VCaP (cell line): ENCODE data around the gene PGGHG.
"Not testable (repeated sequence)": the region's sequence is repeated elsewhere in the genome, so short reads cannot be mapped to it uniquely, and the experiment has no call there.

Source experiments
- H3K27ac ChIP-seq: fragments of 450-650 bp; 2 replicates; pipeline ENCODE4 v1.5.1; 2017
- TF ChIP-seq, protein P1 (sequence below): fragments of 450-650 bp; conservative IDR thresholded peaks from 2 replicates; pipeline ENCODE4 v1.5.1; 2017; ENCODE audit warnings: mild to moderate bottlenecking, moderate library complexity

The PGGHG gene

DNA sequence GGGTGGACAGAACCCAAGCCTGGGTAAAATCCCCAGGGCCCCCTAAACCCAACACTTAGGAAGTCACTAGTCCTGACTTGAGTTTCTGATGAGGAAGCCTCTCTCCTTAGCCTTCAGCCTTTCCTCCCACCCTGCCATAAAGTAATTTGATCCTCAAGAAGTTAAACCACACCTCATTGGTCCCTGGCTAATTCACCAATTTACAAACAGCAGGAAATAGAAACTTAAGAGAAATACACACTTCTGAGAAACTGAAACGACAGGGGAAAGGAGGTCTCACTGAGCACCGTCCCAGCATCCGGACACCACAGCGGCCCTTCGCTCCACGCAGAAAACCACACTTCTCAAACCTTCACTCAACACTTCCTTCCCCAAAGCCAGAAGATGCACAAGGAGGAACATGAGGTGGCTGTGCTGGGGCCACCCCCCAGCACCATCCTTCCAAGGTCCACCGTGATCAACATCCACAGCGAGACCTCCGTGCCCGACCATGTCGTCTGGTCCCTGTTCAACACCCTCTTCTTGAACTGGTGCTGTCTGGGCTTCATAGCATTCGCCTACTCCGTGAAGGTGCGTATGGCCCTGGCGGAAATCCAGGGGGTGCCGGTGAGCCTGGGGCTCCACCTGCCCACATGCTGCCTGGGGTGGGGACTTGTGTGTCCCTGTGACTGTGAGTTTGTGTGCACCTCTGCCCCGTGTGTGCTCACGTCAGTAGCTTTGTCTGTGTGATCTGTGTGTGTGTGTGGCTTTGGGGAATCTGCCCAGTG, 25.0 kb downstream of the PGGHG start, which contains the start of gene IFITM1:
TSS of gene IFITM1 (plus strand) at position 254 of the 767 bp plus-strand sequence. CDS start at position 385, 131 bp downstream.
- H3K27ac ChIP-seq = peak within 1 kb of the TSS; percentile 37; the same call in 1 of the 2 replicates
- TF ChIP-seq, protein P1, sequence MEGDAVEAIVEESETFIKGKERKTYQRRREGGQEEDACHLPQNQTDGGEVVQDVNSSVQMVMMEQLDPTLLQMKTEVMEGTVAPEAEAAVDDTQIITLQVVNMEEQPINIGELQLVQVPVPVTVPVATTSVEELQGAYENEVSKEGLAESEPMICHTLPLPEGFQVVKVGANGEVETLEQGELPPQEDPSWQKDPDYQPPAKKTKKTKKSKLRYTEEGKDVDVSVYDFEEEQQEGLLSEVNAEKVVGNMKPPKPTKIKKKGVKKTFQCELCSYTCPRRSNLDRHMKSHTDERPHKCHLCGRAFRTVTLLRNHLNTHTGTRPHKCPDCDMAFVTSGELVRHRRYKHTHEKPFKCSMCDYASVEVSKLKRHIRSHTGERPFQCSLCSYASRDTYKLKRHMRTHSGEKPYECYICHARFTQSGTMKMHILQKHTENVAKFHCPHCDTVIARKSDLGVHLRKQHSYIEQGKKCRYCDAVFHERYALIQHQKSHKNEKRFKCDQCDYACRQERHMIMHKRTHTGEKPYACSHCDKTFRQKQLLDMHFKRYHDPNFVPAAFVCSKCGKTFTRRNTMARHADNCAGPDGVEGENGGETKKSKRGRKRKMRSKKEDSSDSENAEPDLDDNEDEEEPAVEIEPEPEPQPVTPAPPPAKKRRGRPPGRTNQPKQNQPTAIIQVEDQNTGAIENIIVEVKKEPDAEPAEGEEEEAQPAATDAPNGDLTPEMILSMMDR = no peak

GRCh38 chr11:314554-314875, 25.6 kb downstream of the PGGHG start:
- H3K27ac ChIP-seq = not testable (repeated sequence)

- TF ChIP-seq, protein P1 = no peak
- no peak overlapping the region for H3K27ac ChIP-seq
Measured at GRCh38 chr11:315051-315481, 26.1 kb downstream of the PGGHG start.

- H3K27ac ChIP-seq = no peak overlapping the region
- TF ChIP-seq, protein P1 = no peak
Measured at GRCh38 chr11:315516-315994, 26.6 kb downstream of the PGGHG start.

GRCh38 chr11:316031-316701, 27.2 kb downstream of the PGGHG start:
- TF ChIP-seq, protein P1 = no peak
- H3K27ac ChIP-seq = no peak overlapping the region

GRCh38 chr11:316891-317301, 28.0 kb downstream of the PGGHG start:
- no peak overlapping the region for H3K27ac ChIP-seq
- TF ChIP-seq, protein P1 = no peak

- H3K27ac ChIP-seq = not testable (repeated sequence)
Measured at GRCh38 chr11:317668-318404, 28.9 kb downstream of the PGGHG start.

GRCh38 chr11:318405-319120, 29.6 kb downstream of the PGGHG start:
- H3K27ac ChIP-seq = not testable (repeated sequence)

GRCh38 chr11:319121-319887, 30.4 kb downstream of the PGGHG start:
- not testable (repeated sequence) for H3K27ac ChIP-seq

DNA sequence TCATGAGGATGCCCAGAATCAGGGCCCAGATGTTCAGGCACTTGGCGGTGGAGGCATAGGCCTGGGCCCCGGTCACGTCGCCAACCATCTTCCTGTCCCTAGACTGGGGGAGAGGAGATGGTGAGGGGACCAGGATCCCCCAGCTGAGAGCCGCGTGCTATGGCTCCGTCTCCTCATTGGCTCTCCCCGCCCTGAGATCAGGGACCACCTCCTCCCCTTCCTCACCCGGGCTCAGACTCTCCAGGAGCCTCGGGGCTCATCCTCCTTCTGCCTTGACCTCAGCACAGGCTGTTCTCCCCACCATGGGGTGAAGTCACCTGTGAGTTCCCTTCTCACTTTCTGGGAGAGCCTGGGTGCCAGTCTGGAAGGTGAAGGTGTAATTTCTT, 31.0 kb downstream of the PGGHG start:
- H3K27ac ChIP-seq = not testable (repeated sequence)
